PC-3 (cell line): ENCODE data around the gene NTN3.

Source experiments
- CTCF ChIP-seq: fragments of 300-600 bp; sonication (generic); conservative IDR thresholded peaks from 2 replicates; pipeline ENCODE4 v1.5.1; 2017; ENCODE audit warnings: antibody characterized with exemption, low read depth, mild to moderate bottlenecking, low read length
- EZH2 ChIP-seq: fragments of 300-600 bp; sonication (generic); IDR thresholded peaks from one replicate; pipeline ENCODE4 v1.6.1; 2017; ENCODE audit warnings: antibody characterized with exemption, mild to moderate bottlenecking, low read length; ENCODE audit not compliant: unreplicated experiment
- EZH2phosphoT487 ChIP-seq: fragments of 300-600 bp; sonication (generic); IDR thresholded peaks from 2 replicates; pipeline ENCODE4 v1.6.1; 2018; ENCODE audit warnings: mild to moderate bottlenecking, antibody characterized with exemption, low read length, borderline replicate concordance

GRCh38 chr16:2500918-2501750, 30.0 kb downstream of the NTN3 start:
- TF ChIP-seq CTCF: peak; percentile 87
- TF ChIP-seq EZH2: no peak
- TF ChIP-seq EZH2phosphoT487: no peak
